GM19193 (cell line): ENCODE measurements around the gene PTGR3.
A peak's percentile ranks its signal among the peaks of the same experiment; 100 is the strongest.

Source experiments
- POLR2A ChIP-seq: IDR thresholded peaks from 4 replicates; pipeline ENCODE4 v1.6.1; 2011; ENCODE audit not compliant: insufficient read depth, insufficient read length; ENCODE audit errors: extremely low read depth

The PTGR3 gene, protein sequence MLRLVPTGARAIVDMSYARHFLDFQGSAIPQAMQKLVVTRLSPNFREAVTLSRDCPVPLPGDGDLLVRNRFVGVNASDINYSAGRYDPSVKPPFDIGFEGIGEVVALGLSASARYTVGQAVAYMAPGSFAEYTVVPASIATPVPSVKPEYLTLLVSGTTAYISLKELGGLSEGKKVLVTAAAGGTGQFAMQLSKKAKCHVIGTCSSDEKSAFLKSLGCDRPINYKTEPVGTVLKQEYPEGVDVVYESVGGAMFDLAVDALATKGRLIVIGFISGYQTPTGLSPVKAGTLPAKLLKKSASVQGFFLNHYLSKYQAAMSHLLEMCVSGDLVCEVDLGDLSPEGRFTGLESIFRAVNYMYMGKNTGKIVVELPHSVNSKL

DNA sequence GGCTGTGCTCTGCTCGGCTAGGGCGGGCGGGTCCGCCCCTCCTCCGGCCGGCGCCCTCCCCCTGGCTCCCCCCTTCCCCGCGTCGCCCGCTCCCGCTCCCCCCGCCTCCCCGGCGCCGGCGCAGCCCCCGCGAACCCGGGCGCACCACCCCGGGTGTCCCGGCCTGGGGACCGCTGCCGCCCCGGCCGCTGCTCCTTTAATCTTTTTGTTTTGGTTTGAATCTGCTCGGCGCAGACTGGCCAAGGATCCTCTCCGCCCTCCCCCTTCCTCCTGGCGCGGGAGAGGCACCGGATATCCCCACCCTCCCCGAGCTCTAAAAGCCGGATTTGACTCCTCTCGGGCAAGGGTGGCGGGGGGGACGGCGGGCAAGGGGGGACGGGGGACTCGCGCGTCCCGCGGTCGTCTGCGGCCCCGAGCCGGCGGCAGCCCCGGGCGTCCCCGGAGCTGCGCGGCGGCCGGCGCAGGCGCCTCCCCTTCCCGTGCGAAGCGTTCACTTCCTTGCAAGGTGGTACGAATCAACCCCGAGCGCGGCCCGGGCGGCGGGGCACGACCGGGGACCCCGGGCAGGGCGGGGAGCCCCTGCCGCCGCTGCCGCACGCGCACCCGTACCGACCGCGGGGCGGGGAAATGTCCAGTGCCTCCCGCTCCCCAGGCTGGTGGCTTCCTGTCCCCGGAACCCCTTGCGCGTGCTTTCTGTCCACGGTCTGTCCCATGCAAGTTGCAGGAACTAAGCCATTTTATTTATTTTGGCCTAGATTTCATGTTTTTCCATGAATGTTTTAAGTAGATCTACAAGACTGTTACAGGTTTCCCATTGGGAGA is at the start of gene PTGR3:
PTGR3 (minus strand) TSS at position 11 of the 822 bp plus-strand sequence. CDS start 81 bp downstream, outside the sequence.
- TF ChIP-seq POLR2A, result peak; percentile 72

DNA sequence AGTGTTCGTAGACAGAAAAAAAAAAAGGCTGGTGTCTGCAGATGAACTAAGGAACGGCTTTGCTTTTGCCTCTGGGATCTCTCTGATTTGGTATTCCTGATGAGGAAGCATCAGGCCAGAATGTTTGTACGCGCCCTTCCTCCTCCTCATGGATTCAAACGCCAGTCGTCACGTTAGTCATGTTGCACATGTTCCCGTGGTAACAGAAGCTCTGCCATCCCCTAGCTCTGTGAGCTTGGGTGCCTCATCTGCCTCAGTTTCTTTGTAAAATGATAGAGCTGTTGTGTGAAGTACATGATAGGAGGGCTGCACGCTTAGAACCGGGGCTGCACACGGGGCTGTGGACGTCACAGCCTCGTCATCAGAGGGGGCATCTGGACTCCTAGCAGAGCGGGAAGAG is 48.7 kb upstream of the PTGR3 start:
- TF ChIP-seq POLR2A, result no peak

DNA sequence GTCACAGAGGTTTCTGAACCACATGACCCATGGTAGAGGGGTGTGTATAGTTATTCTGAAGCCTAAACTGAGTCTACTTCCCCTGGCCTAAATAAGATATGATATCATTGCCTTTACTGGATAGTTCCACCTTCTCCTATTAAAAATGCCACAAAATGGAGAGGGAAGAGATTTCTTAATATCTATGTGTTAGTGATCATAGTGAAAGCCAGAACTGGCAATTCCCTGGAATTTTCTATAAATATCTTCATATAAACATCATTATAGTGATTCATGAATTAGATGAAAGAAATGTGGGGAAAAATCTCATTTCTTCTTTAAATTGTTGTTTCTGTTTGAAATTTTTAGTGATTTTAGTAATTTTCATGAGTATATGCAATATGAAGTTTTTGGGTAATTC is 47.4 kb upstream of the PTGR3 start:
- no peak for TF ChIP-seq POLR2A

DNA sequence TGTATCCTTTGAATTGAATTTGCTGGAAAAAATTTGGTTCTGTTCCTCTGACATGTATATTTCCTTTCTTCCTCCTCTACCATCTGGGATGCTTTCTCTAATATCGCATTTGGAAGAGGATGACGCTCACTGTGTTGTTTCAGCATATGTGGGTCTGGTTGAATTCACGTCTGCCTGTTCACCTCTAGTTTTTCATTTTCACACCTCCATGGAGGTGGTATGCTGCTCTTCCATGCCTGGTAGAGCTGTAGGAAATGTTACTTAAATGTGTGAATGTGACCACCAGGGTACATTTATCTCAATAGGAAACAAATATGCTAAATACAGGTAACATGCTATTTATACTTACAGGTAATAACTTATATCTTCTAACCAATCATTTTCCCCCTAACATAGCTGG is 46.2 kb upstream of the PTGR3 start:
- TF ChIP-seq POLR2A, result no peak

DNA sequence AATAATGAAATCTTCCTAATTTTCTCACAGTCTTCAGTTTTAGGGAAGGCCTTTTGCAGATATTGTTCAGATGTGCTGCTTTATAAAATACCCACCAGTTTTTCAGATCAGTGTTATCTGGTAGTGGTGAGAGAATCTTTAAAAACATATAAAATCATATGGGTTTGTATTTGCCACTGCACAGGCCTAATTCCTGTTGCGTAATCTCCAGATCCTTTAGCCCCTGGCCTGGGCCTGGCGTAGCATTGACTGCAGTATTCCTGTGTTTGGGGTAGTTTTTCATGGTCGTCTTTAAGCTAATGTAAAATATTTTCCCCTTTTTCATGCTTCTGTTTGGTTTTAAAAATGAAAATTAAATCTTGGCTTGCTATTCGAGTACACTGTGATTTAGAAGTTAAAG is 44.8 kb upstream of the PTGR3 start:
- TF ChIP-seq POLR2A, result no peak

DNA sequence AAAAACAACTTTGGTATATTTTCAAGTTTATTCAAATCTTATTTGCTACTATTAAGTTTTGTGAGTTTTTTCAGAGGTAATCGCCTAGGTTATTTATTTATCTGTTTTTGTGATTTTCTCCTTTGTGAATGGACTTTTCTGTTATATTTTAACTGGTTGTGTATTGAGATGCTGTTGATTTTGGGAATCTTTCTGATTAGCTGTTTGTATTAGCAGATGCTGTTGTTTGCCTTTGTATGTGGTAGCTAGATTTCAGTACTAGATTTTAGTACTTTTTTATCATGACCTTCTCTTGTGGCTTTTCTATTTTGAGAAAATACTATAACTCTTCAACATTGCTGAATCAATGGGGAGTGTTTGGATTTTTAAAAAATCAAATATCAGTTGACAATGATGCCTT is 44.1 kb upstream of the PTGR3 start:
- no peak for TF ChIP-seq POLR2A

DNA sequence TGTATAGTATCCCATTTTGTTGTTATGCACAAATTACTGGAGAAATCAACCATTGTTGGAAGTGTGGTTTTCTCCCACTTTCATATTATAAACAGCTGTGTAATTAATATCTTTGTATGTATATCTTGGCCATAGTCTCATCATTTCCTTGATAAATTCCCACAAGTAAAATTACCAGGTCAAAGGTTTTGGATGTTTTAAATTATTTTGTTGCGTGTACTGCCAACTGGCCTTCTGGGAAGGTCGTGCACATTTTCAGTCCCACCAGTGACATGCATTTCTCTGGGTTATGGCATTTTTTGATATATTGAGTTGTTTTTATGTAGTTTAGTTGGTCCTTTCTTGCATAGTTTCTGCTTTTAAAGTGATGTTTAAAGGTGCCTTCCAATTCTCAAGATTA is 43.2 kb upstream of the PTGR3 start:
- TF ChIP-seq POLR2A, result no peak

DNA sequence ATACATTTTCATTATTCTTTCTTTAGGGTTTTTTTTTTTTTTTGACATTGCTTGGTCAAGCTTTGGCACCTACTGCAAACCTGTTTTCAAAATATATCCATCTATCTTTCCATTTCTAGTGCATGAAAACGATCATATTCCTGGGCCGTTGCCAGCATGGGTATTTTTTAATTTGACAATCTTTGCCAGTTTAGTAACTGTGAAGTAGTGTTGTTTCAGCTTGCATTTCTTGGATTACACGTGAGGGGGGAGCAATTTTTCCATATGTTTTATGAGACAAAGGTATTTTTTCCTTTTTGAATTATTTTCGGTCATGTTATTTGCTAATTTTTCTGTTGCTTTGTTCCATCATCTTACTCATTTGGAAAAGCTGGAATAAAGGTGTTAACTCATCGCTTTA is 42.5 kb upstream of the PTGR3 start:
- no peak for TF ChIP-seq POLR2A

DNA sequence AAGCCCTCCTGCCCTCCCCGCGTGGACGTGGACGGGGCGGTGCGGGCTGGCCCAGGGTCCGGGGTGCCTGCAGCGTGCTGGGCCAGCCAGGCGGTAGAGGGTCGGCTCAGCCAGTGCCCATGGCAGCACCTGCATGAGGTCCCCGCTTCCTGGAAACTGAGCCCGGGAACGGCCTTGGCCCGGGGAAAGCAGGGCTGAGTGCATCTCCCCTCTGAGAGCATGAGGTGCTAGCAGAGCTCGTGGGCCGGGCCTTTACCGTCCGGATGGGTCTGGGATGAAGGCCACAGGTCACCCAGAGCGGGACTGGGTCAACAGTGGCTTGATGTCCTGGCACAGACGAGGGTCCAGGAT is 41.5 kb upstream of the PTGR3 start:
- no peak for TF ChIP-seq POLR2A

DNA sequence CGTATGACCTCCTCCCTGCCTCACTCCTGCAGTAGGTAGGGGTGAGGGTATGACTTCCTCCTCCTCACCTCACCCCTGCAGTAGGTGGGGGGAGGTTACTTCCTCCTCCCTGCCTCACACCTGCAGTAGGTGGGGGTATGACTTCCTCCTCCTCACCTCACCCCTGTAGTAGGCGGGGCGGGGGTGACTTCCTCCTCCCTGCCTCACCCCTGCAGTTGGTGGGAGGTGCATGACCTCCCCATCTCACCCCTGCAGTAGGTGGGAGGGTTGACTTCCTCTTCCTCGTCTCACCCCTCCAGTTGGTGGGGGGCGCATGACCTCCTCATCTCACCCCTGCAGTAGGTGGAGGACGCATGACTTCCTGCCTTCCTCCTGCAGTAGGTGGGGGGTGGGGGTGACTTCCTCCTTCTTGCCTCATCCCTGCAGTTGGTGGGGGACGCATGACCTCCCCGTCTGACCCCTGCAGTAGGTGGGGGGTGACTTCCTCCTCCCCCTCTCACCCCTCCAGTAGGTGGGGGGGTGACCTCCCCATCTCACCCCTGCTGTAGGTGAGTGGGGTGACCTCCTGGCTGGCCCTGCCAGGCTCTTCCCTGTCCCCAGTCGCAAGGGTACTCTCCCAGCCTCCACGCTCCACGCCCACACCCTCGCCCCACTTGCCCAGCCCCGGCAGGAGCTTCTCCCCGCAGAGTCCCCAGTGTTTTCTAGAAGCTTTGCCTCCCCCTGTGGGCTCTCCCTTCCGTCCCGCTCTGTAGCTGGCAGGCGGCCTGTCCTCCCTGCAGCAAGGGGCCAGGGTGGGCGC is 40.9 kb upstream of the PTGR3 start:
- TF ChIP-seq POLR2A, result no peak

DNA sequence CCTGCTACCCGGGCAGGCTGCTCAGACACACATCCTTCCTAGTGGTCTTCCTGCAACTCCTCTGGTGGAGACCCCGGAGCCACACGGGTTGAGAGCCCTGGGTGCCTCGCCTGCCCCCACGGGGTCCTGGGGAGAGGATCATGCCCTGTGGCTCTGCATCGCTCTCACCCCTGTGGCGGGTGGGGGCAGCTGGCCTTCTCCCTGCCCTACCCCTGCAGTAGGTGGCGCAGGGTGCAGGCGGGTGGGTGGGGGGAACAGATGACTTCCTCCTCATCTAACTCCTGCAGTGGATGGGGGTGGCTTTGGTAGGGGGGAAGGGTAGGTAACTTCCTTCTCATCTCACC is 40.2 kb upstream of the PTGR3 start:
- TF ChIP-seq POLR2A, result no peak

DNA sequence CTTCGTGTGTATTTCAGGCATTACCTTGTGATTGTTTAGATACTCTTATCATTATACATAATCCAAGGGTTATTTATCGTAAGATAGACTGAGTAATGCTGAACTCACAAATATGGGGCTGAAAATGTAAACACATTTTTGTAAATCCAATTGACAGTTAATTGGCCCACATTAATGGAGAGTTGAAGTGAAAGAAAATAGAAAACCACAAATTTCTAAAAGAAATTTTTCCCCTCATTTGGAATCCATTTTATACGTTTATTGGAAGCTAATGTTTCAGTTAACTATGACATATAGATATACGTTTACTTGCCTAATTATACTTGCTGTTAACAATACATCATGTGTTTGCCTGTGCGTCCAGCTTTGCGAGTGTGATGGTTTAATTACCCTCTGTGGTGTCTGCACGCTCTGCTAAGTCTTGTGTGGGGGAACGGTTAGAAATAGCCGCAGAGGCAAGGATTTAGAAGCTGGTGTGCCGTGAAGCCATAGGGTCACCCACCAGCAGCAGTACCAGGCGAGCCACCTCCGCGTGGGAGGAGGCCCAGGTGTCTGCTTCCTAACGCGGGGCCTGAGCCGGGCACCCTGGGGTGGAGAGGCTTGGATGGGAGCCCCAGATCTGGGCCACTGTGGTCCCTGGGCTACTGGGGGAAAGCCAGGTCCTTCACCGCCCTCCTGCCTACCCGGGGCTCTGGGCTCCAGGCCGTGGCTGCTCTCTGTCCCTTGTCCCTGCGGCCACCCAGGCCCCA is 39.7 kb upstream of the PTGR3 start:
- no peak for TF ChIP-seq POLR2A

DNA sequence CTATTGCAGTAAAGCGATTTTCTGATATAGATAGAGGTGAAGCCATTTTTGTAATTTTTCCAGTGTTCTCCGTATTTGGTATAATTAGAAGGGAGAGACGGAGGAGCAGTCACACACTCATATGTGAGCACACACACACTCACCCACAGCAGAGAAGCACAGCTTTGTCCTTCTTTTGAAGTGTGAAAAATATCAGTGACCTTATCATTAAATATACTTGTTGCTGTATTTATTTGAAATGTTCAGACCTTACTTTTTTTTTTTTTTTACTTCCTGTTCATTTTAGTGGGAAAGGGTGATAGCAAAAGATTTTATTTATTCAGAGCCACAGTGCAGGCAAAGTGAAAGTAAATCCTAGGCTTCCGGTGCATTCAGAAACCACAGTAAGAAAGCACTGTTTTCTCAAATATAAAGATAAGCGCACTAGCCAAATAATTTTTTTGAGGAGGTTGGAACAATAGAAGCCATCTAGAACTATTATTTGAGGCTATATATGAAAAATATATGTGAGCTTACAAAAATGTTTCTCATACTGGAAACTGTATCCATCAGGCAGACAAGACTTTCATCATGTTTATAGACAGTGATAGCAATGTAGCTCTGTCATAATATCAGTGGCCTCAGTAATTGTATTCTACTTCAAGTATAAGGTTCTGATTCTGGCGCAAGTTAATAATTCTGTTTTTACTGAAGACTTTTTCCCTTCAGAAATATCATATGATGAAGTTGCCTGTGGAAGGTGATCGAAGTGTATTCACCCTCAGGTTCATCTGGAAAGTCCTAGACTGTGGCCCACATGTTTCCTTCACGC is 38.9 kb upstream of the PTGR3 start:
- no peak for TF ChIP-seq POLR2A
